Astrocyte (in vitro differentiated cells and primary cell): ENCODE data around the gene RARB. TPM values are rescaled to one million over a fixed set of nuclear protein-coding genes. Genes with fewer than 3 reads are reported as not detected.

Experiments
- DNase-seq: peaks from one replicate; pipeline ENCODE4 v3.0.0-alpha.2; 2010; ENCODE audit warnings: low read depth
- FAIRE-seq: peaks from 2 replicates; lab custom pipeline; 2011; peaks lifted over from hg19 to GRCh38; lab: Jason Lieb, UNC
- H2AFZ ChIP-seq: 2 replicates; pipeline ENCODE4 v1.6.0; 2012; ENCODE audit warnings: low read depth, low read length, inconsistent platforms
- H3K27ac ChIP-seq: 2 replicates; pipeline ENCODE4 v1.5.1; 2011; ENCODE audit warnings: low read depth, low read length, inconsistent platforms
- H3K27me3 ChIP-seq: 2 replicates; pipeline ENCODE4 v1.6.0; 2011; ENCODE audit warnings: low read length, inconsistent platforms; ENCODE audit not compliant: insufficient read depth
- H3K36me3 ChIP-seq: 2 replicates; pipeline ENCODE4 v1.5.1; 2011; ENCODE audit warnings: low read length, inconsistent platforms; ENCODE audit not compliant: insufficient read depth
- H3K4me1 ChIP-seq: 2 replicates; pipeline ENCODE4 v1.5.1; 2011; ENCODE audit warnings: low read length, inconsistent platforms; ENCODE audit not compliant: insufficient read depth
- H3K4me2 ChIP-seq: 2 replicates; pipeline ENCODE4 v1.6.0; 2012; ENCODE audit warnings: low read length, inconsistent platforms
- H3K4me3 ChIP-seq: 2 replicates; pipeline ENCODE4 v1.5.1; 2011; ENCODE audit warnings: low read depth, mild to moderate bottlenecking, low read length, inconsistent platforms; ENCODE audit not compliant: insufficient read depth
- H3K79me2 ChIP-seq: 2 replicates; pipeline ENCODE4 v1.6.0; 2012; ENCODE audit warnings: mild to moderate bottlenecking, low read length, inconsistent platforms; ENCODE audit not compliant: insufficient read depth
- H3K9ac ChIP-seq: 2 replicates; pipeline ENCODE4 v1.6.0; 2012; ENCODE audit warnings: mild to moderate bottlenecking, low read length, inconsistent platforms
- H3K9me3 ChIP-seq: 2 replicates; pipeline ENCODE4 v1.5.1; 2012; ENCODE audit warnings: low read depth, mild to moderate bottlenecking, low read length, inconsistent platforms; ENCODE audit not compliant: insufficient read depth
- H4K20me1 ChIP-seq: 2 replicates; pipeline ENCODE4 v1.6.0; 2012; ENCODE audit warnings: low read length, inconsistent platforms; ENCODE audit not compliant: insufficient read depth
- H3K27ac Mint-ChIP-seq: one replicate; pipeline ENCODE4 v1.8.0; 2021; ENCODE audit warnings: mild to moderate bottlenecking, mixed read lengths; ENCODE audit not compliant: unreplicated experiment
- H3K27me3 Mint-ChIP-seq: one replicate; pipeline ENCODE4 v1.8.0; 2021; ENCODE audit warnings: low read depth, mixed read lengths; ENCODE audit not compliant: unreplicated experiment
- H3K36me3 Mint-ChIP-seq: one replicate; pipeline ENCODE4 v1.8.0; 2021; ENCODE audit warnings: low read depth, mixed read lengths; ENCODE audit not compliant: unreplicated experiment
- H3K4me1 Mint-ChIP-seq: one replicate; pipeline ENCODE4 v1.8.0; 2021; ENCODE audit warnings: low read depth, mixed read lengths; ENCODE audit not compliant: unreplicated experiment
- H3K4me3 Mint-ChIP-seq: one replicate; pipeline ENCODE4 v1.8.0; 2021; ENCODE audit warnings: mild to moderate bottlenecking, moderate library complexity, mixed read lengths; ENCODE audit not compliant: unreplicated experiment
- H3K9me3 Mint-ChIP-seq: one replicate; pipeline ENCODE4 v1.8.0; 2021; ENCODE audit warnings: mild to moderate bottlenecking, mixed read lengths; ENCODE audit not compliant: unreplicated experiment
- EZH2 ChIP-seq: IDR thresholded peaks from 2 replicates; pipeline ENCODE4 v1.6.1; 2012; ENCODE audit warnings: mild to moderate bottlenecking, low read length, inconsistent platforms; ENCODE audit not compliant: insufficient read depth
- total RNA-seq: library from RNA; stranded (reverse); gene quantifications from 2 replicates; pipeline ENCODE4 v1.2.1, GENCODE V29; 2021
- TF ChIP-seq, protein P1 (sequence below): IDR thresholded peaks from 2 replicates; pipeline ENCODE4 v1.5.1; 2011; ENCODE audit warnings: low read depth, mild to moderate bottlenecking, inconsistent platforms, low read length, moderate library complexity; ENCODE audit not compliant: insufficient read depth

Gene RARB
- total RNA-seq, 1 donor from 2014 or later, result 0.27 TPM

DNA sequence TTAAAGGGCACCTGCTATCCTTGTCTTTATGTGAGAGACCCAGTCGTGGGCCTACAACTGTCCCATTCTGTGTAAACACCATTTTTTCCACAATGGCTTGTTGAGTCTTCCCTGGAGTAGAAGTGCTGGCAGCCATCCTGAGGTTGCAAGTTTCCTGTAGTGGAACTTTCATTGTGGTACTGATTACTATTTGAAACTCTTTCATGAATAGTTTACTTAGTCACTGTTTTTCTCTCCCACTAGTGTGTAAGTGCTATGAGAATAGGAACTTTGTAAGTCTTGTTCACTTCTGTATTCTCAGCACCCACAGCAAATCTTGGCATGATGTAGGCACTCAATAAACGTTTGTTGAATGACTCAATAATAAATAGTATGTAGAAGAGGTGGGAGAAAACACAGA is 48.6 kb downstream of the RARB start:
- FAIRE-seq, result peak; percentile 56
- Histone ChIP-seq H3K27ac (no peak overlapping the region), H3K9ac (no peak overlapping the region), H4K20me1 (no peaks in the 10 kb centered on the region), H2AFZ (no peak overlapping the region), H3K9me3 (no peaks in the 10 kb centered on the region), H3K4me2 (no peak overlapping the region), H3K4me3 (no peak overlapping the region), H3K36me3 (no peaks in the 10 kb centered on the region), H3K27me3 (no peaks in the 10 kb centered on the region), H3K4me1 (peaks cover 50% of the 10 kb centered on the region), H3K79me2 (peaks cover 77% of the 10 kb centered on the region)
- TF ChIP-seq, protein P1, sequence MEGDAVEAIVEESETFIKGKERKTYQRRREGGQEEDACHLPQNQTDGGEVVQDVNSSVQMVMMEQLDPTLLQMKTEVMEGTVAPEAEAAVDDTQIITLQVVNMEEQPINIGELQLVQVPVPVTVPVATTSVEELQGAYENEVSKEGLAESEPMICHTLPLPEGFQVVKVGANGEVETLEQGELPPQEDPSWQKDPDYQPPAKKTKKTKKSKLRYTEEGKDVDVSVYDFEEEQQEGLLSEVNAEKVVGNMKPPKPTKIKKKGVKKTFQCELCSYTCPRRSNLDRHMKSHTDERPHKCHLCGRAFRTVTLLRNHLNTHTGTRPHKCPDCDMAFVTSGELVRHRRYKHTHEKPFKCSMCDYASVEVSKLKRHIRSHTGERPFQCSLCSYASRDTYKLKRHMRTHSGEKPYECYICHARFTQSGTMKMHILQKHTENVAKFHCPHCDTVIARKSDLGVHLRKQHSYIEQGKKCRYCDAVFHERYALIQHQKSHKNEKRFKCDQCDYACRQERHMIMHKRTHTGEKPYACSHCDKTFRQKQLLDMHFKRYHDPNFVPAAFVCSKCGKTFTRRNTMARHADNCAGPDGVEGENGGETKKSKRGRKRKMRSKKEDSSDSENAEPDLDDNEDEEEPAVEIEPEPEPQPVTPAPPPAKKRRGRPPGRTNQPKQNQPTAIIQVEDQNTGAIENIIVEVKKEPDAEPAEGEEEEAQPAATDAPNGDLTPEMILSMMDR, result no peak
- no peak for TF ChIP-seq EZH2
- no peaks in the 10 kb centered on the region for H3K27me3 Mint-ChIP-seq
- H3K27ac Mint-ChIP-seq, result no peak overlapping the region
- H3K4me1 Mint-ChIP-seq, result peaks cover 15% of the 10 kb centered on the region
- H3K36me3 Mint-ChIP-seq, result no peaks in the 10 kb centered on the region
- no peaks in the 10 kb centered on the region for H3K9me3 Mint-ChIP-seq
- H3K4me3 Mint-ChIP-seq, result no peak overlapping the region
- DNase-seq, result peak; percentile 72

DNA sequence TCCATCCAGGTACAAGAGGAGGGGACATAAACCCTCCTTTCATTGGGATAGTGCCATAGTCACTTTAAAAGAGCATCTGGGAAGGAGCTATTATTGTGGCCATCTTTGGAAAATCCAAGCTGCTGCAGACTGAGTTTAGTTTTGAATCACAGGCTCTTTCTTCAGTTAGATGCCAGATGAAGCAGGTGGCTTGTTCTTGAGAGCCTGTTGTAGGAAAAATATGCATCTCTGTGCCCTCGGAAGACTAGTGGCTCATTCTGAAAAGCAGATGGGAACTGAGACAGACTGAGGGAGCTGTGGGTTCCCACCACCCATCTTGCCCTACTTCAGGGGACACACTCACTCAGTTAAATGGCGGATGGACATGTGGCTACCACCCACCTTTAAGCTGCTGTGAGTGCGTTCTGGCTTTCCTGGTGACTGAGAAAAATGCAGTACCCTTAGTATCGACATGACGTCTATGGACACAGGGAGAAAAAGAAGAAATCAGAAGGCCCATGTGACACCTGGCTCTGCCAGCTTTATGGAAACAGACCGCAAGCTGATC is 50.2 kb downstream of the RARB start:
- Histone ChIP-seq H4K20me1 (no peaks in the 10 kb centered on the region), H3K4me2 (no peak overlapping the region), H3K27me3 (no peaks in the 10 kb centered on the region), H3K27ac (no peak overlapping the region), H3K9ac (no peak overlapping the region), H3K4me1 (peaks cover 46% of the 10 kb centered on the region), H2AFZ (no peak overlapping the region), H3K4me3 (no peak overlapping the region), H3K9me3 (no peaks in the 10 kb centered on the region), H3K79me2 (peaks cover 72% of the 10 kb centered on the region), H3K36me3 (no peaks in the 10 kb centered on the region)
- H3K36me3 Mint-ChIP-seq, result no peaks in the 10 kb centered on the region
- no peak overlapping the region for H3K4me3 Mint-ChIP-seq
- no peaks in the 10 kb centered on the region for H3K27me3 Mint-ChIP-seq
- TF ChIP-seq, protein P1, result no peak
- TF ChIP-seq EZH2, result no peak
- no peak for DNase-seq
- H3K9me3 Mint-ChIP-seq, result no peaks in the 10 kb centered on the region
- no peak overlapping the region for H3K27ac Mint-ChIP-seq
- H3K4me1 Mint-ChIP-seq, result peaks cover 13% of the 10 kb centered on the region
- FAIRE-seq, result no peak

DNA sequence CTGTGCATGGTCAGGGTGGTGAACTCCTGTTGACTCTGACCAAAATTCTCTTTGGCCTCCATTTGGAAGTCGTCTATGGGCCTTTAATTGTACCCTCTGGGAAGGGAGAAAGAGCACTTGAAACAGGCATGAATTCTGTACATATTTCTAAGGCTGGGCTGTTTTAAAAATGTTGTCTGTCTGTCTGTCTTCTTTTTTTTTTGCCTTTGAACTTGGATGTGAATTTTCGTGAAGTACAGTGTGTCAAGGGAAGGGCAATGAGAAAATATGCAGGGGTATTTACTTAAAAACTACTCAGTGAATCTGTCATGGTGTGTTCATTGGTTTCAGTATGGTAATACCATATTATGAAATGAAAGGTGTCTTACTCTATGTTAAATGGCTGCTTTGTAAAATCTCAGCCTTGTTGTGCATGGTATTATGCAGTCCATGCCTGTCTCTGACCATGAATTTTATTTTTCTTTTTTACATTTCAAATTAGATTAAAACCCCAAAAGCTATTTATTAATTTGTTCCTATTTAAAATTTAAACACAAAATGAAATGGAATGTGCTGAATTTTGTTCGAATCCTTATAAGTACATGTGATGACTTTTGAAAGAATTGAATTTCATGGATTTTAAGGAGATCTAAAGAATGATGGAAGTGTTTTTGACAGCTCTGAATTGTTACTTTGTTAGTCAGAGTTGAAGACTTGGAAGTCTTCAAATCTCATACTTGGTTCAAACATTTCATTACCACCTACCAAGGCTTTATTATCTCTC is 51.1 kb downstream of the RARB start:
- DNase-seq, result peak; percentile 46
- H3K36me3 Mint-ChIP-seq, result no peaks in the 10 kb centered on the region
- Histone ChIP-seq H3K36me3 (no peaks in the 10 kb centered on the region), H3K79me2 (peaks cover 74% of the 10 kb centered on the region), H3K4me2 (no peak overlapping the region), H3K9me3 (no peaks in the 10 kb centered on the region), H4K20me1 (no peaks in the 10 kb centered on the region), H3K9ac (no peak overlapping the region), H3K4me1 (peaks cover 48% of the 10 kb centered on the region), H3K4me3 (no peak overlapping the region), H3K27me3 (no peaks in the 10 kb centered on the region), H2AFZ (no peak overlapping the region), H3K27ac (peak overlapping the region; percentile 21)
- H3K4me3 Mint-ChIP-seq, result no peak overlapping the region
- H3K9me3 Mint-ChIP-seq, result no peaks in the 10 kb centered on the region
- peak overlapping the region; percentile 50 for H3K27ac Mint-ChIP-seq
- no peak for FAIRE-seq
- H3K27me3 Mint-ChIP-seq, result no peaks in the 10 kb centered on the region
- TF ChIP-seq EZH2, result no peak
- TF ChIP-seq, protein P1, result no peak
- H3K4me1 Mint-ChIP-seq, result peaks cover 13% of the 10 kb centered on the region
